Fibroblast of pulmonary artery (primary cell): ENCODE data around the gene TRIM52.
"Not testable (repeated sequence)": the region's sequence is repeated elsewhere in the genome, so short reads cannot be mapped to it uniquely, and the experiment has no call there.

Experiments used
- DNase-seq: peaks from one replicate; pipeline ENCODE4 v3.0.0-alpha.2; 2010; ENCODE audit warnings: low read depth
- H3K4me3 ChIP-seq: replicated peaks from 2 replicates; pipeline ENCODE4 v1.5.1; 2011; ENCODE audit warnings: low read depth, mild to moderate bottlenecking, control low read depth, low read length, moderate library complexity
- CTCF ChIP-seq: IDR thresholded peaks from 2 replicates; pipeline ENCODE4 v1.5.1; 2011; ENCODE audit warnings: mild to moderate bottlenecking, control low read depth, low read length, inconsistent platforms; ENCODE audit errors: missing control alignments

Gene TRIM52

GRCh38 chr5:181281077-181281983, 20.4 kb upstream of the TRIM52 start:
- DNase-seq = no peak
- TF ChIP-seq CTCF = no peak
- H3K4me3 ChIP-seq = no peak overlapping the region

GRCh38 chr5:181280251-181280762, 19.4 kb upstream of the TRIM52 start:
- no peak overlapping the region for H3K4me3 ChIP-seq
- DNase-seq = no peak
- TF ChIP-seq CTCF = no peak

GRCh38 chr5:181273433-181273744, 12.4 kb upstream of the TRIM52 start:
- DNase-seq, H3K4me3 ChIP-seq: not testable (repeated sequence)

- no peak for TF ChIP-seq CTCF
Measured at GRCh38 chr5:181271081-181271480, 10.1 kb upstream of the TRIM52 start.

GRCh38 chr5:181267907-181268306, 7.0 kb upstream of the TRIM52 start:
- H3K4me3 ChIP-seq, DNase-seq: not testable (repeated sequence)

More at GRCh38 chr5:181271081-181271480, 10.1 kb upstream of the TRIM52 start:
- no peak for DNase-seq
- H3K4me3 ChIP-seq = no peak overlapping the region

GRCh38 chr5:181267291-181267904, 6.5 kb upstream of the TRIM52 start:
- DNase-seq, H3K4me3 ChIP-seq: not testable (repeated sequence)

- H3K4me3 ChIP-seq = no peak overlapping the region
- no peak for TF ChIP-seq CTCF
- DNase-seq = no peak
Measured at GRCh38 chr5:181265092-181265671, 4.2 kb upstream of the TRIM52 start.

GRCh38 chr5:181263633-181264032, 2.7 kb upstream of the TRIM52 start:
- no peak overlapping the region for H3K4me3 ChIP-seq
- TF ChIP-seq CTCF = no peak
- DNase-seq = no peak
